MM.1S (cell line): ENCODE results near the gene PASK.

ENCODE experiments used
- DNase-seq: peaks from one replicate; pipeline ENCODE4 v3.0.0-alpha.2; 2015
- H2AFZ ChIP-seq: fragments of 300-600 bp; sonication (generic); 2 replicates; pipeline ENCODE4 v1.6.0; 2016; ENCODE audit warnings: antibody characterized with exemption, low read length
- H3F3A ChIP-seq: fragments of 300-600 bp; sonication (generic); 2 replicates; pipeline ENCODE4 v1.6.1; 2016; ENCODE audit warnings: mild to moderate bottlenecking, antibody characterized with exemption, low read length, moderate library complexity, mixed read lengths; ENCODE audit not compliant: insufficient read depth
- H3K27ac ChIP-seq: fragments of 300-600 bp; sonication (generic); 2 replicates; pipeline ENCODE4 v1.5.1; 2016; ENCODE audit warnings: mild to moderate bottlenecking, low read length
- H3K27me3 ChIP-seq: fragments of 300-600 bp; sonication (generic); replicated peaks from 2 replicates; pipeline ENCODE4 v1.6.0; 2016; ENCODE audit warnings: low read length; ENCODE audit not compliant: insufficient read depth
- H3K36me3 ChIP-seq: fragments of 300-600 bp; sonication (generic); replicated peaks from 2 replicates; pipeline ENCODE4 v1.6.1; 2016; ENCODE audit warnings: mild to moderate bottlenecking, low read length, mixed read lengths; ENCODE audit not compliant: insufficient read depth
- H3K4me1 ChIP-seq: fragments of 300-600 bp; sonication (generic); 2 replicates; pipeline ENCODE4 v1.6.1; 2016; ENCODE audit warnings: low read length, mixed read lengths
- H3K4me2 ChIP-seq: fragments of 300-600 bp; sonication (generic); 2 replicates; pipeline ENCODE4 v1.6.0; 2016; ENCODE audit warnings: low read depth, low read length
- H3K4me3 ChIP-seq: fragments of 300-600 bp; sonication (generic); 2 replicates; pipeline ENCODE4 v1.5.1; 2016; ENCODE audit warnings: low read length, mixed read lengths
- H3K79me2 ChIP-seq: fragments of 300-600 bp; sonication (generic); 2 replicates; pipeline ENCODE4 v1.6.1; 2016; ENCODE audit warnings: mixed run types, low read length, mixed read lengths
- H3K9ac ChIP-seq: fragments of 300-600 bp; sonication (generic); 2 replicates; pipeline ENCODE4 v1.6.1; 2016; ENCODE audit warnings: low read length, mixed read lengths
- H3K9me2 ChIP-seq: fragments of 300-600 bp; sonication (generic); replicated peaks from 2 replicates; pipeline ENCODE4 v1.6.1; 2016; ENCODE audit warnings: mild to moderate bottlenecking, low read length, mixed read lengths; ENCODE audit not compliant: insufficient read depth
- H3K9me3 ChIP-seq: fragments of 300-600 bp; sonication (generic); replicated peaks from 2 replicates; pipeline ENCODE4 v1.6.1; 2016; ENCODE audit warnings: mild to moderate bottlenecking, low read length, mixed read lengths; ENCODE audit not compliant: insufficient read depth
- H4K20me1 ChIP-seq: fragments of 300-600 bp; sonication (generic); 2 replicates; pipeline ENCODE4 v1.6.1; 2016; ENCODE audit warnings: mild to moderate bottlenecking, low read length, moderate library complexity, mixed read lengths; ENCODE audit not compliant: insufficient read depth
- EZH2 ChIP-seq: fragments of 300-600 bp; sonication (generic); optimal IDR thresholded peaks from 2 replicates; pipeline ENCODE3; 2017; ENCODE audit warnings: low read depth, mild to moderate bottlenecking, antibody characterized with exemption, low read length, mixed read lengths
- EZH2phosphoT487 ChIP-seq: fragments of 300-600 bp; sonication (generic); IDR thresholded peaks from 2 replicates; pipeline ENCODE4 v1.6.1; 2018; ENCODE audit warnings: antibody characterized with exemption, low read length
- TF ChIP-seq, protein P1 (sequence below): fragments of 300-600 bp; sonication (generic); IDR thresholded peaks from 2 replicates; pipeline ENCODE4 v1.5.1; 2016; ENCODE audit warnings: antibody characterized with exemption, low read length, mixed read lengths

The PASK gene

DNA sequence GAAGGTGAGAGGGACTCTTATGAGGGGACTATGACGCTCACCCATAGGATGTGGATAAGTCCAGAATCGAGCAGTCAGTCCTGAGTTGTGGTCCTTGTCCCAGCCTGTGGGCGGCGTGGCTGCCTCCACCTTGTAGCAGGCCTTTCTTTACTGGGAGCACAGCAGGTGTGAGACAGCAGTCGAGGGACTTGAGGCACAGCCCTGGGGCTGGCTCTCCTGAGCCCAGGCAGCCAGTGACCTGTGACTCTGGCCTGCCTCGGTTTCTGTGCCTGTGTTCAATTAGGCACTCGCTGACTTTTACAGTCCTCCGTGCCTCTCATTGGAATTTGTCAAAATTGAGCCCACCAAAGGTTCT is 9.3 kb upstream of the PASK start:
- no peak overlapping the region for H3K27ac ChIP-seq
- no peaks in the 10 kb centered on the region for H3F3A ChIP-seq
- H3K4me3 ChIP-seq = no peak overlapping the region
- no peaks in the 10 kb centered on the region for H3K36me3 ChIP-seq
- peaks cover under 1% of the 10 kb centered on the region; the same call in 1 of the 2 replicates for H3K79me2 ChIP-seq
- H3K9me2 ChIP-seq = no peaks in the 10 kb centered on the region
- no peaks in the 10 kb centered on the region for H3K4me1 ChIP-seq
- DNase-seq = no peak
- H4K20me1 ChIP-seq = no peaks in the 10 kb centered on the region
- no peaks in the 10 kb centered on the region for H3K9me3 ChIP-seq
- no peak overlapping the region for H3K9ac ChIP-seq
- no peak overlapping the region for H2AFZ ChIP-seq
- no peaks in the 10 kb centered on the region for H3K27me3 ChIP-seq
- TF ChIP-seq, protein P1, sequence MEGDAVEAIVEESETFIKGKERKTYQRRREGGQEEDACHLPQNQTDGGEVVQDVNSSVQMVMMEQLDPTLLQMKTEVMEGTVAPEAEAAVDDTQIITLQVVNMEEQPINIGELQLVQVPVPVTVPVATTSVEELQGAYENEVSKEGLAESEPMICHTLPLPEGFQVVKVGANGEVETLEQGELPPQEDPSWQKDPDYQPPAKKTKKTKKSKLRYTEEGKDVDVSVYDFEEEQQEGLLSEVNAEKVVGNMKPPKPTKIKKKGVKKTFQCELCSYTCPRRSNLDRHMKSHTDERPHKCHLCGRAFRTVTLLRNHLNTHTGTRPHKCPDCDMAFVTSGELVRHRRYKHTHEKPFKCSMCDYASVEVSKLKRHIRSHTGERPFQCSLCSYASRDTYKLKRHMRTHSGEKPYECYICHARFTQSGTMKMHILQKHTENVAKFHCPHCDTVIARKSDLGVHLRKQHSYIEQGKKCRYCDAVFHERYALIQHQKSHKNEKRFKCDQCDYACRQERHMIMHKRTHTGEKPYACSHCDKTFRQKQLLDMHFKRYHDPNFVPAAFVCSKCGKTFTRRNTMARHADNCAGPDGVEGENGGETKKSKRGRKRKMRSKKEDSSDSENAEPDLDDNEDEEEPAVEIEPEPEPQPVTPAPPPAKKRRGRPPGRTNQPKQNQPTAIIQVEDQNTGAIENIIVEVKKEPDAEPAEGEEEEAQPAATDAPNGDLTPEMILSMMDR = no peak
- TF ChIP-seq EZH2phosphoT487 = no peak
- TF ChIP-seq EZH2 = no peak
- no peak overlapping the region for H3K4me2 ChIP-seq

DNA sequence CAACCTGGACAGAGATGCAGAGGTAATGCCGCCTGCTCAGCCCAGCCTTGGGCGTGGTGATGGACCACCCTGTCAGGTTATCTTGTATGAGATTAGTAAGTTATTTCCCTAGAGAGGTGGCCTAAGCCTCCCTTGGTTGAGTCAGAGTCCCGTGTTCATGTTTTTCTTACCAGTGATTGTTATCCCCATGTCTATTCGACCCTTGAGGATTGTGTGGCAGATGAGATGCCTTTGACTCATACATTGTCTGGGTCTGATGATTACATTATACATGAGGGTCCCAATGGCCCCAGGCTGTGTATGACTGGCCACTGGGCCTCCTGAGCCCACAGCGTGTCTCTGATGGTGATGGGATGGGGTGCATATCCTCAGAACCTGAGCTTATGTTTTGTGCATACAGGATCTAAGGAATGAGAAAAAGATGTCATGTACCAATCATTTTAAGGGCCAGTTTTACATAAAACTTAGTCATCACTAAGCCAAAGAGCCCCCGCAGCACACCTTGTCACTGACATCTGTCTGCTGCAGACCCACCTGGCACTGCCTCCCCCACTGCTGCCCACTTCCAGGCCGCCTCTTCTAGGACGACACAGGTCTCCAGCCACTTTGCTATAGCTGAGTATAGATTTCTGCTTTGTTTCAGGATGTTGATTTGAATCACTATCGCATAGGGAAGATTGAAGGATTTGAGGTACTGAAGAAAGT is 8.7 kb upstream of the PASK start:
- Histone ChIP-seq H3K27ac (no peak overlapping the region), H3K4me1 (no peaks in the 10 kb centered on the region), H3F3A (no peaks in the 10 kb centered on the region), H3K9ac (no peak overlapping the region), H3K9me3 (no peaks in the 10 kb centered on the region), H3K79me2 (peaks cover 6% of the 10 kb centered on the region; the same call in 1 of the 2 replicates), H3K4me2 (no peak overlapping the region), H3K27me3 (no peaks in the 10 kb centered on the region), H3K9me2 (no peaks in the 10 kb centered on the region), H4K20me1 (no peaks in the 10 kb centered on the region), H3K36me3 (no peaks in the 10 kb centered on the region), H2AFZ (no peak overlapping the region), H3K4me3 (no peak overlapping the region)
- no peak for DNase-seq
- TF ChIP-seq, protein P1 = no peak
- TF ChIP-seq EZH2phosphoT487 = no peak
- TF ChIP-seq EZH2 = no peak

DNA sequence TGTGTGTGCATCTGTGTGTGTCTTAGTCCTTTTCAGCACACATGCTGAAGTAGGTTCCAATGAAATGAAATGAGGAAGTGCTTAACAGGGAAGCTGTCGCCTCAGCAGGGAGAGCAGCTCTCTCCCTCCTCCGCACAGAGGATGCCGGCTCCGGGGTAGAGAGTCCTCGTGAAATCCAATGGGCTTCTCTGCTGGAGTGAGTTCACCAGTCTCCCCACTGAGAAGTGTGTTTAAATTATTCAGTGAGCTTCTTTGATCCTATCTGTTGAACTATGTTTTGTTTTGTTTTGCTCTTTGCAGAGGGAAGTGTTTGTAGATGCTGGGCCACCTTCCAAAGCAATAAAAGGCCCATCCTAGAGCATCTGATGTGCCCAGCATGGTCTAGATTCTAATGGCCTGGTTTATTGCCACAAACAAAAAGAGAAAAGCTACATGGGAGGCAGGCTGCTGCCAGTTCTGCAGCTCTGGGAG is 7.7 kb upstream of the PASK start:
- no peak overlapping the region for H3K9ac ChIP-seq

More for the DNA sequence above, 7.7 kb upstream of the PASK start:
- DNase-seq = no peak
- Histone ChIP-seq H3K9me2 (no peaks in the 10 kb centered on the region), H4K20me1 (no peaks in the 10 kb centered on the region), H3K79me2 (peaks cover 16% of the 10 kb centered on the region), H3K4me2 (no peak overlapping the region), H3K27ac (no peak overlapping the region), H3K36me3 (no peaks in the 10 kb centered on the region), H3K4me1 (no peaks in the 10 kb centered on the region), H2AFZ (no peak overlapping the region), H3K27me3 (no peaks in the 10 kb centered on the region), H3K4me3 (no peak overlapping the region), H3F3A (no peaks in the 10 kb centered on the region), H3K9me3 (no peaks in the 10 kb centered on the region)
- TF ChIP-seq, protein P1 = no peak
- no peak for TF ChIP-seq EZH2phosphoT487
- TF ChIP-seq EZH2 = no peak
